Mesenchymal stem cell (in vitro differentiated cells and primary cell): ENCODE data around the gene OR10AD1.

Experiments used
- DNase-seq: peaks from one replicate; pipeline ENCODE4 v3.0.0-alpha.2; 2013
- H2AFZ ChIP-seq: one replicate; pipeline ENCODE4 v1.6.1; 2013; ENCODE audit warnings: low read depth, mild to moderate bottlenecking, control low read depth, inconsistent platforms, low read length, moderate library complexity
- H2AK5ac ChIP-seq: 2 replicates; pipeline ENCODE4 v1.6.1; 2013; ENCODE audit warnings: low read length, moderate library complexity, mild to moderate bottlenecking, inconsistent platforms; ENCODE audit not compliant: severe bottlenecking
- H2BK120ac ChIP-seq: one replicate; pipeline ENCODE4 v1.6.1; 2013; ENCODE audit warnings: low read depth, mild to moderate bottlenecking, inconsistent platforms, low read length, moderate library complexity
- H2BK12ac ChIP-seq, 2 experiments: one replicate each; pipeline ENCODE4 v1.6.1; 2013; ENCODE audit warnings: inconsistent platforms in 2 of 2, low read length in 2 of 2, mild to moderate bottlenecking in 2 of 2, moderate library complexity in 2 of 2, control low read depth in 1 of 2
- H2BK15ac ChIP-seq: one replicate; pipeline ENCODE4 v1.6.1; 2013; ENCODE audit warnings: mild to moderate bottlenecking, low read depth, inconsistent platforms; ENCODE audit not compliant: poor library complexity, severe bottlenecking
- H2BK5ac ChIP-seq: 2 replicates; pipeline ENCODE4 v1.6.1; 2013; ENCODE audit warnings: low read depth, mild to moderate bottlenecking, low read length, control low read depth, inconsistent platforms; ENCODE audit not compliant: poor library complexity, severe bottlenecking
- H3K14ac ChIP-seq, 2 experiments: one replicate each; pipeline ENCODE4 v1.6.1; 2013; ENCODE audit warnings: inconsistent platforms in 2 of 2, low read length in 2 of 2, control low read depth in 1 of 2, mild to moderate bottlenecking in 1 of 2, moderate library complexity in 1 of 2
- H3K18ac ChIP-seq, 2 experiments: one replicate each; pipeline ENCODE4 v1.6.1; 2013; ENCODE audit warnings: inconsistent platforms in 2 of 2, low read length in 2 of 2, control low read depth in 1 of 2, low read depth in 1 of 2, mild to moderate bottlenecking in 1 of 2
- H3K23ac ChIP-seq, 2 experiments: one replicate each; pipeline ENCODE4 v1.6.1; 2013; ENCODE audit warnings: inconsistent platforms in 2 of 2, low read length in 2 of 2, mild to moderate bottlenecking in 2 of 2, moderate library complexity in 2 of 2, control low read depth in 1 of 2
- H3K27ac ChIP-seq: 2 replicates; pipeline ENCODE4 v1.5.1; 2013; ENCODE audit warnings: mild to moderate bottlenecking, moderate library complexity, low read length, control low read depth, inconsistent platforms; ENCODE audit not compliant: poor library complexity, severe bottlenecking
- H3K27me3 ChIP-seq, 2 experiments: 2 replicates each; pipeline versions ENCODE4 v1.6.1 to v1.7.0; 2013; ENCODE audit warnings: low read length in 2 of 2, mild to moderate bottlenecking in 2 of 2, moderate library complexity in 2 of 2, control low read depth in 1 of 2, inconsistent platforms in 1 of 2; ENCODE audit not compliant: control insufficient read depth in 1 of 2, insufficient read depth in 1 of 2
- H3K36me3 ChIP-seq, 2 experiments: 2 replicates each; pipeline versions ENCODE4 v1.6.1 to v1.7.0; 2013; ENCODE audit warnings: low read length in 2 of 2, control low read depth in 1 of 2, inconsistent platforms in 1 of 2, low read depth in 1 of 2, mild to moderate bottlenecking in 1 of 2; ENCODE audit not compliant: insufficient read depth in 2 of 2, control insufficient read depth in 1 of 2
- H3K4ac ChIP-seq, 2 experiments: one replicate each; pipeline ENCODE4 v1.6.1; 2013; ENCODE audit warnings: inconsistent platforms in 2 of 2, low read length in 2 of 2, mild to moderate bottlenecking in 2 of 2, moderate library complexity in 2 of 2, control low read depth in 1 of 2, low read depth in 1 of 2
- H3K4me1 ChIP-seq: 2 replicates; pipeline ENCODE4 v1.6.1; 2013; ENCODE audit warnings: low read depth, low read length, control low read depth; ENCODE audit not compliant: control insufficient read depth, insufficient read depth
- H3K4me2 ChIP-seq: 2 replicates; pipeline ENCODE4 v1.6.1; 2013; ENCODE audit warnings: low read length, mild to moderate bottlenecking, inconsistent platforms; ENCODE audit not compliant: poor library complexity, severe bottlenecking
- H3K4me3 ChIP-seq, 2 experiments: 2 replicates each; pipeline versions ENCODE4 v1.5.1 to v1.7.0; 2013; ENCODE audit warnings: low read length in 2 of 2, mild to moderate bottlenecking in 2 of 2, control low read depth in 1 of 2, low read depth in 1 of 2; ENCODE audit not compliant: insufficient read depth in 1 of 2
- H3K79me1 ChIP-seq: replicated peaks from 2 replicates; pipeline ENCODE4 v1.6.1; 2013; ENCODE audit warnings: mild to moderate bottlenecking, control low read depth, low read length, inconsistent platforms; ENCODE audit not compliant: poor library complexity, severe bottlenecking
- H3K9ac ChIP-seq: 2 replicates; pipeline ENCODE4 v1.7.0; 2013; ENCODE audit warnings: mild to moderate bottlenecking, low read length, moderate library complexity
- H3K9me3 ChIP-seq: 2 replicates; pipeline ENCODE4 v1.7.0; 2013; ENCODE audit warnings: mild to moderate bottlenecking, low read length; ENCODE audit not compliant: control insufficient read depth
- H4K8ac ChIP-seq: one replicate; pipeline ENCODE4 v1.6.1; 2013; ENCODE audit warnings: inconsistent platforms, mild to moderate bottlenecking, low read length, moderate library complexity
- H4K91ac ChIP-seq: one replicate; pipeline ENCODE4 v1.6.1; 2013; ENCODE audit warnings: mild to moderate bottlenecking, low read length, inconsistent platforms
- WGBS: methylation state at CpG from one replicate; pipeline ENCODE4 v1.1.7; 2013; ENCODE audit warnings: mixed read lengths; 5-methylcytosine and 5-hydroxymethylcytosine counted together

Gene OR10AD1

DNA sequence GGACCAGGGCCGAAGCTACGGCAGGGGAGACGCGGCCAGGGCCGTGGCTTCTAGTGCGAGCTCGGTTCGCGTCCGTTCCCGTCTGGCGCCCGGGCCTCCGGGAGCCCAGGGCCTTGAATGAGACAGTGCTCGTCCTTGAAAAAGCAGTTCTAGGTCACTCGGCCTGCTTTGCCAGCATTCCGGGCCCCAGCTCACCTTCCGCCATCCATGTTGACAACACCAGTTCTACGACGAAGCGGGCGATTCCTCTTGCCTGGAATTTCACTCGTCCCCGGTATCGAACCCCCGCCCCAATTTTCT, 4.5 kb downstream of the OR10AD1 start:
- peak overlapping the region; percentile 84 for H4K91ac ChIP-seq
- H3K23ac ChIP-seq: no peak overlapping the region
- peak overlapping the region; percentile 58 for H4K8ac ChIP-seq
- H2BK12ac ChIP-seq: peak overlapping the region; percentile 80 to 98
- H3K9ac ChIP-seq: peak overlapping the region; percentile 99
- no peak for DNase-seq
- H3K4me1 ChIP-seq: no peaks in the 10 kb centered on the region
- 73% methylated on average over 26 of the region's 26 CpGs for WGBS
- no peaks in the 10 kb centered on the region for H3K36me3 ChIP-seq
- H3K4me3 ChIP-seq: peak overlapping the region in 1 of 2 experiments; percentile 84
- H2BK120ac ChIP-seq: peak overlapping the region; percentile 2
- H3K4me2 ChIP-seq: no peak overlapping the region
- H3K79me1 ChIP-seq: no peaks in the 10 kb centered on the region
- no peaks in the 10 kb centered on the region for H3K9me3 ChIP-seq
- H2BK15ac ChIP-seq: peak overlapping the region; percentile 34
- no peak overlapping the region for H2AK5ac ChIP-seq
- no peak overlapping the region for H3K14ac ChIP-seq
- no peak overlapping the region for H3K27ac ChIP-seq
- peaks cover 0 to 41% of the 10 kb centered on the region in 2 experiments for H3K27me3 ChIP-seq
- peak overlapping the region in 1 of 2 experiments; percentile 82 for H3K4ac ChIP-seq
- no peak overlapping the region for H2AFZ ChIP-seq
- H2BK5ac ChIP-seq: no peak overlapping the region
- H3K18ac ChIP-seq: peak overlapping the region; percentile 75 to 93

DNA sequence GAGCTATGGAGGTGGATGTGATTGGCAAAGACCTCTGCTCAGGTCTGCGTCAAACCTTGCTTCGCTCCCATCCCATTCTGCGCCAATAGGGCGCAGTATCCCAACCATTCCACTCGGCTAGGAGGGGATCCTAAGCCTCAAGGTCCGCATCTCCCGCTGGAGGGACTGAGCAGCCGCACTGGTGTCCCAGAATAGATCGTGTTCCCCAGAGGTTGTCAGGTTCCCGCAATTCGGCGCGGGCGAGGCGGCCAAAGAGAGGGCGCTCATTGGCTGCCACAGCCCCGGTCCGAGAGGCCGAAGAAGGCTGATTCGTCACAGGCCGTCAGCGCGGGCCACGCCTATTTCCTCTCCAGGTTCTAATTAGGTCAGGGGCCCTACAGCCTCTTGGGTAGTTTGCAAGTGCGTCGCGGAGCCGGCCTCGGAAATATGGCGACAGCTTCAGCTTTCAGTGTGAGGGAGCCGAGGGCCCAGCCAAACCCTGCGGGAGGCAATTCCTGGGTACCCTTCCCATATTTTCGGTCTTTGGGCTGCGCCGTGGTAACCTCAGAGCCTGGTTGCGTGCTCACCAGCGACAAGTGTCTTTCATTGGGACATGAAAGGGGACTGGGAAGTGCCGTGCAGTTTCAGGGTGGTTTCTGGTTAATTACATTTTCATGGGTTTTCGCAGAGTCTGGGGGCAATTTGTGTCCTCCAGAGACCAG, 5.0 kb downstream of the OR10AD1 start:
- peak overlapping the region; percentile 75 to 93 for H3K18ac ChIP-seq
- no peak overlapping the region for H3K27ac ChIP-seq
- no peak overlapping the region for H2BK5ac ChIP-seq
- H2AK5ac ChIP-seq: no peak overlapping the region
- no peaks in the 10 kb centered on the region for H3K36me3 ChIP-seq
- H2AFZ ChIP-seq: peak overlapping the region; percentile 20
- peak overlapping the region; percentile 99 for H3K9ac ChIP-seq
- H3K4me3 ChIP-seq: peak overlapping the region in 1 of 2 experiments; percentile 84
- no peaks in the 10 kb centered on the region for H3K4me1 ChIP-seq
- DNase-seq: peak; percentile 85
- peak overlapping the region; percentile 64 to 98 for H2BK12ac ChIP-seq
- H3K23ac ChIP-seq: no peak overlapping the region
- peak overlapping the region in 1 of 2 experiments; percentile 83 for H3K14ac ChIP-seq
- peak overlapping the region; percentile 84 for H4K91ac ChIP-seq
- peak overlapping the region; percentile 2 for H2BK120ac ChIP-seq
- no peak overlapping the region for H3K4me2 ChIP-seq
- 34% methylated on average over 39 of the region's 39 CpGs for WGBS
- H3K4ac ChIP-seq: peak overlapping the region; percentile 15 to 82
- H3K9me3 ChIP-seq: no peaks in the 10 kb centered on the region
- peak overlapping the region; percentile 58 for H4K8ac ChIP-seq
- no peaks in the 10 kb centered on the region for H3K79me1 ChIP-seq
- H3K27me3 ChIP-seq: peaks cover 0 to 39% of the 10 kb centered on the region in 2 experiments
- H2BK15ac ChIP-seq: peak overlapping the region; percentile 39

DNA sequence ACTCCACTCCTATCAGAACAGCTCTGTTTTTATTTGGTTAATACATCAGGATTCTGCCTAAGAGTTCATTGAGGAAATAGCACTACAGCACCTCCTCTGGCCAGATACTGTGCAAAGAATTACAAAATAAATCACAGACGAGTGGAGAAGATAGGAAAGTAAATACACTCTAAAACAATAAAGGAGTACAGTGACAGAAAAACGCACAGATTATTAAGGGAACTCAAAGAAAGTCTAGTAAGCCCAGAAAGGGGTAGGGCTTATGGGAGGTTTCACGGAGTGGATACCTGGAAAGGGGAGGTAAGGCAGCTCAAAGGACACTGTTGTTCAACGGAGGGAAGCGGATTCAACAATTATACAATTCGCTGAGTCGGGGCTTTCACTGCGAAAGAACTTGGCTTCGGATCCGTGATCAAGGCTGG, 5.5 kb downstream of the OR10AD1 start:
- Histone ChIP-seq H3K4me3 (peak overlapping the region in 1 of 2 experiments; percentile 84), H2BK5ac (no peak overlapping the region), H3K23ac (no peak overlapping the region), H3K14ac (no peak overlapping the region), H3K18ac (peak overlapping the region; percentile 16 to 93), H2BK15ac (peak overlapping the region; percentile 39), H3K27ac (no peak overlapping the region), H3K79me1 (no peaks in the 10 kb centered on the region), H4K8ac (no peak overlapping the region), H3K9ac (peak overlapping the region; percentile 99), H3K4me2 (no peak overlapping the region), H3K4ac (peak overlapping the region in 1 of 2 experiments; percentile 15), H2AFZ (peak overlapping the region; percentile 20), H2BK12ac (peak overlapping the region in 1 of 2 experiments; percentile 96), H4K91ac (no peak overlapping the region), H3K9me3 (no peaks in the 10 kb centered on the region), H2BK120ac (no peak overlapping the region), H2AK5ac (no peak overlapping the region), H3K4me1 (no peaks in the 10 kb centered on the region), H3K27me3 (peaks cover 0 to 33% of the 10 kb centered on the region in 2 experiments), H3K36me3 (no peaks in the 10 kb centered on the region)
- no peak for DNase-seq
- WGBS: 35% methylated on average over 9 of the region's 10 CpGs

DNA sequence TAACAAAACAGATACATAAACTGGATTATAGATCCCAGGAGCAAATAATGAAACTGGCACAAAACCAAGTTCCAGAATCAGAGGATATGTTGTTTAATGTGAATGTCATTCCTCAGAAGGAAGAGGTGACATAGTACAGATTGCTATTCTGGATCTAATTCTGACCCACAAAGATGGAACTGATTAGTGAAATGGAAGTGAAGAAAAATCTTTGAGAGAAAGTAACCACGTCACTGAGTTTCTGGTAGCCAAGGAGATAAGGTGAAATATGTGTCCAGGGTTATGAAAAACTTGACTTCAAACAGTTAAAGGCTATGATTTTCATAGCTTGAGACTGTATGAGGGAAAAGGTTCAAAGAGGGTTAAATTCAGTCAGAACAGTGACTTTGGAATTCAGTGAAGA, 8.3 kb downstream of the OR10AD1 start:
- H3K4me2 ChIP-seq: no peak overlapping the region
- H3K9me3 ChIP-seq: no peaks in the 10 kb centered on the region
- peak overlapping the region; percentile 69 for H3K9ac ChIP-seq
- H4K8ac ChIP-seq: no peak overlapping the region
- H3K4me1 ChIP-seq: no peaks in the 10 kb centered on the region
- peaks cover 0 to 32% of the 10 kb centered on the region in 2 experiments for H3K27me3 ChIP-seq
- no peak overlapping the region for H2BK120ac ChIP-seq
- H3K4ac ChIP-seq: no peak overlapping the region
- H3K23ac ChIP-seq: no peak overlapping the region
- no peak overlapping the region for H2BK15ac ChIP-seq
- H3K14ac ChIP-seq: no peak overlapping the region
- H2BK5ac ChIP-seq: no peak overlapping the region
- H2AK5ac ChIP-seq: no peak overlapping the region
- H3K18ac ChIP-seq: no peak overlapping the region
- peak; percentile 54 for DNase-seq
- no peak overlapping the region for H2BK12ac ChIP-seq
- no peaks in the 10 kb centered on the region for H3K79me1 ChIP-seq
- no peak overlapping the region for H3K27ac ChIP-seq
- 26% methylated on average over 1 of the region's 1 CpG for whole genome bisulfite sequencing
- H3K36me3 ChIP-seq: no peaks in the 10 kb centered on the region
- H2AFZ ChIP-seq: no peak overlapping the region
- H4K91ac ChIP-seq: no peak overlapping the region
- peak overlapping the region in 1 of 2 experiments; percentile 20 for H3K4me3 ChIP-seq
